RWPE2 (cell line): Measurements from ENCODE around the gene ATOH8.

ENCODE experiments used
- ATAC-seq: fragments of 200-7000 bp; cut with Tn5 transposase; 3 replicates; pipeline ENCODE4 v1.9.1; 2021; ENCODE audit warnings: low read depth
- DNase-seq: peaks from one replicate; pipeline ENCODE4 v3.0.0-alpha.2; 2020; ENCODE audit warnings: low spot score
- H3K27ac ChIP-seq: fragments of 450-650 bp; 2 replicates; pipeline ENCODE4 v1.5.1; 2017; ENCODE audit warnings: mild to moderate bottlenecking; ENCODE audit not compliant: poor library complexity, severe bottlenecking
- H3K27me3 ChIP-seq: fragments of 250-450 bp; sonication (Bioruptor Pico); 2 replicates; pipeline ENCODE4 v1.5.1; 2021; ENCODE audit warnings: mild to moderate bottlenecking, moderate library complexity; ENCODE audit not compliant: insufficient read depth, poor library complexity, severe bottlenecking
- H3K36me3 ChIP-seq: fragments of 250-450 bp; sonication (Bioruptor Pico); 2 replicates; pipeline ENCODE4 v1.5.1; 2020; ENCODE audit warnings: low read depth, mild to moderate bottlenecking, moderate library complexity
- H3K4me1 ChIP-seq: fragments of 250-450 bp; sonication (Bioruptor Pico); 2 replicates; pipeline ENCODE4 v1.5.1; 2021; ENCODE audit warnings: mild to moderate bottlenecking, moderate library complexity; ENCODE audit not compliant: insufficient read depth, poor library complexity, severe bottlenecking
- H3K4me3 ChIP-seq: fragments of 250-450 bp; sonication (Bioruptor Pico); 2 replicates; pipeline ENCODE4 v1.5.1; 2021; ENCODE audit warnings: mild to moderate bottlenecking, moderate library complexity; ENCODE audit not compliant: severe bottlenecking
- H3K9me3 ChIP-seq: fragments of 250-450 bp; sonication (Bioruptor Pico); 2 replicates; pipeline ENCODE4 v1.5.1; 2021; ENCODE audit warnings: mild to moderate bottlenecking, moderate library complexity; ENCODE audit not compliant: severe bottlenecking
- CTCF ChIP-seq: fragments of 450-650 bp; IDR thresholded peaks from one replicate; pipeline ENCODE4 v1.5.1; 2017; ENCODE audit warnings: mild to moderate bottlenecking, moderate library complexity; ENCODE audit not compliant: poor library complexity, severe bottlenecking

Gene ATOH8

GRCh38 chr2:85776672-85777071, 22.9 kb downstream of the ATOH8 start:
- Histone ChIP-seq H3K4me3 (no peak overlapping the region), H3K36me3 (no peaks in the 10 kb centered on the region), H3K9me3 (no peaks in the 10 kb centered on the region), H3K27ac (no peak overlapping the region), H3K27me3 (no peaks in the 10 kb centered on the region), H3K4me1 (peaks cover 12% of the 10 kb centered on the region)
- no peak for TF ChIP-seq CTCF
- ATAC-seq (no peak), DNase-seq (no peak)

GRCh38 chr2:85777441-85777861, 23.7 kb downstream of the ATOH8 start:
- ATAC-seq: no peak
- Histone ChIP-seq H3K4me1 (peaks cover 7% of the 10 kb centered on the region), H3K27ac (no peak overlapping the region), H3K4me3 (no peak overlapping the region), H3K9me3 (no peaks in the 10 kb centered on the region), H3K27me3 (no peaks in the 10 kb centered on the region), H3K36me3 (no peaks in the 10 kb centered on the region)
- DNase-seq: no peak
- TF ChIP-seq CTCF: no peak

GRCh38 chr2:85778646-85779379, 25.0 kb downstream of the ATOH8 start:
- H3K9me3 ChIP-seq: no peaks in the 10 kb centered on the region
- DNase-seq (no peak), ATAC-seq (no peak)
- H3K27ac ChIP-seq: no peak overlapping the region
- H3K4me1 ChIP-seq: no peaks in the 10 kb centered on the region
- TF ChIP-seq CTCF: no peak
- no peaks in the 10 kb centered on the region for H3K27me3 ChIP-seq
- H3K36me3 ChIP-seq: no peaks in the 10 kb centered on the region
- H3K4me3 ChIP-seq: no peak overlapping the region

- Histone ChIP-seq H3K4me3 (no peak overlapping the region), H3K4me1 (no peaks in the 10 kb centered on the region), H3K36me3 (no peaks in the 10 kb centered on the region), H3K9me3 (no peaks in the 10 kb centered on the region), H3K27me3 (no peaks in the 10 kb centered on the region), H3K27ac (no peak overlapping the region)
- TF ChIP-seq CTCF: no peak
- peak; percentile 45 for DNase-seq
- no peak for ATAC-seq
Measured at GRCh38 chr2:85779641-85780315, 26.0 kb downstream of the ATOH8 start.
